Mucosa of descending colon (tissue), 3 donors: ENCODE data around the gene ANKRD44. TPM values are rescaled to one million over a fixed set of nuclear protein-coding genes. Genes with fewer than 3 reads are reported as not detected.

Experiments used
- ATAC-seq: fragments of 200-7000 bp; cut with Tn5 transposase; one replicate; pipeline ENCODE4 v1.9.1; 2020; ENCODE audit warnings: mild to moderate bottlenecking, moderate library complexity
- DNase-seq, 3 donors: peaks; one replicate each; pipeline ENCODE4 v3.0.0-alpha.2; 2020
- H3K36me3 ChIP-seq: fragments of 200-600 bp; one replicate; pipeline ENCODE4 v1.8.0; 2021; ENCODE audit warnings: low read depth, mild to moderate bottlenecking
- H3K4me1 ChIP-seq: fragments of 200-600 bp; one replicate; pipeline ENCODE4 v1.8.0; 2021; ENCODE audit warnings: low read depth, mild to moderate bottlenecking
- H3K4me3 ChIP-seq: fragments of 200-600 bp; one replicate; pipeline ENCODE4 v1.8.0; 2021; ENCODE audit warnings: mild to moderate bottlenecking
- H3K9me3 ChIP-seq: fragments of 200-600 bp; one replicate; pipeline ENCODE4 v1.8.0; 2021; ENCODE audit warnings: mild to moderate bottlenecking
- CTCF ChIP-seq: fragments of 200-600 bp; IDR thresholded peaks from one replicate; pipeline ENCODE4 v1.8.0; 2022; ENCODE audit warnings: antibody characterized with exemption, mild to moderate bottlenecking
- intact Hi-C, 2 donors: fragments of 100-400 bp; cut with DNase I in 1 of 2; cut with micrococcal nuclease in 1 of 2; formaldehyde crosslinking; loops; one replicate each; pipeline versions ENCODE4 v1.11.0 to v1.11.1; 2022; cut with DNase I, micrococcal nuclease
- total RNA-seq, 3 donors: library from RNA; stranded (reverse); fragmentation: NEBNext Ultra II Directional in 2 of 3; extraction: Animal tissue kit (Norgen Biotek cat#: 25700) in 2 of 3; gene quantifications; one replicate each; pipeline versions ENCODE4 v1.2.1 to v1.2.4, GENCODE V29; 2021 to 2023
- donor health status: DM: no; HTN: no; CAD: no; lungs with moderate emphysema.
- donor health status: DM: no; HTN: no; CAD: no.
- donor health status: DM: no; HTN: yes; CAD: no.

The ANKRD44 gene
- total RNA-seq, 3 donors from 2014 or later: 9.7 to 25.7 (median 13.7) TPM

DNA sequence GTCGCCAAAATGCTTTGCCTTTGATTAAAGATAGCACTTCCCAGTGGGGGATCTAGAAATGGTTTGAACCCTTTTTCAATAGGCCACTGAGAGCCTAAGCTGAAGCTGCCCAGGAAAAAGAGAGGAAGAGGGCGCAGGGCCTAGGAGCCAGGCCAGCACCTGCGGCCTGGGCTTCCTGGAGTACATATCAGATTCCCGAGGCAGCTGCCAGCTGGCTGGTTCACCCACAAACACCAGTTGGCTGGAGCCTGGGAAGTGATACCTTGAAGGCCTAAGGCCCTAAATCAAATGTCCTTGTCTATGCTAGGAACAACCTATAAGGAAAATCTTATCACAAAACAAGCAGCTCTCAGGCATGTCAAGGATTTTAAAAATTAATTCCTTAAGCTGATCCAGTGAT lies 37.1 kb downstream of the ANKRD44 start:
- TF ChIP-seq CTCF: no peak
- no peaks in the 10 kb centered on the region for H3K36me3 ChIP-seq
- no peak overlapping the region for H3K4me3 ChIP-seq
- ATAC-seq (peak; percentile 18), DNase-seq (no peak)
- H3K9me3 ChIP-seq: no peaks in the 10 kb centered on the region
- intact Hi-C loops: no loop called here
- no peaks in the 10 kb centered on the region for H3K4me1 ChIP-seq

DNA sequence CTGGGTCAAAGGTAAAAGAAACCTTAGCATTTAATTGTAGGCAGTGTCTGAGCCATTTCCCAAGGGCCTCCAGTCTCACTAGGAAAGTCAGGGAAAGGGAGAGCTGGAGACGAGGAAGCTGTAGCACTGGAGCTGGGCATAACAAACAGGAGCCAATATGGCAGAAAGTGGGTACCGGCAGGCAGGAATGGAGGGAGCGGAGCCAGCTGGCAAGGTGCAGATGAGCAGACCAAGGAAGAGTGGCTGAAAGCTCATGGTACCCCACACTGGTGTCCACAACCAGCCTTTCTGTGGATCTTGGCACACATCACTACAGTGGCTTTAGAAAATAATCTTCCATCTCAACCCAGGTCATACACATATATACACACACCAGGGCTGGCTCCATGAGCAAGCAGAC lies 40.0 kb downstream of the ANKRD44 start:
- no peak for TF ChIP-seq CTCF
- intact Hi-C loops: no loop called here
- no peaks in the 10 kb centered on the region for H3K9me3 ChIP-seq
- H3K4me3 ChIP-seq: no peak overlapping the region
- no peak for ATAC-seq
- no peaks in the 10 kb centered on the region for H3K4me1 ChIP-seq
- DNase-seq: no peak
- no peaks in the 10 kb centered on the region for H3K36me3 ChIP-seq

GRCh38 chr2:197269815-197270214 lies 40.8 kb downstream of the ANKRD44 start:
- Histone ChIP-seq H3K36me3 (no peaks in the 10 kb centered on the region), H3K4me3 (no peak overlapping the region), H3K9me3 (no peaks in the 10 kb centered on the region), H3K4me1 (no peaks in the 10 kb centered on the region)
- ATAC-seq (peak; percentile 34), DNase-seq (no peak)
- intact Hi-C loops: no loop called here
- TF ChIP-seq CTCF: no peak

DNA sequence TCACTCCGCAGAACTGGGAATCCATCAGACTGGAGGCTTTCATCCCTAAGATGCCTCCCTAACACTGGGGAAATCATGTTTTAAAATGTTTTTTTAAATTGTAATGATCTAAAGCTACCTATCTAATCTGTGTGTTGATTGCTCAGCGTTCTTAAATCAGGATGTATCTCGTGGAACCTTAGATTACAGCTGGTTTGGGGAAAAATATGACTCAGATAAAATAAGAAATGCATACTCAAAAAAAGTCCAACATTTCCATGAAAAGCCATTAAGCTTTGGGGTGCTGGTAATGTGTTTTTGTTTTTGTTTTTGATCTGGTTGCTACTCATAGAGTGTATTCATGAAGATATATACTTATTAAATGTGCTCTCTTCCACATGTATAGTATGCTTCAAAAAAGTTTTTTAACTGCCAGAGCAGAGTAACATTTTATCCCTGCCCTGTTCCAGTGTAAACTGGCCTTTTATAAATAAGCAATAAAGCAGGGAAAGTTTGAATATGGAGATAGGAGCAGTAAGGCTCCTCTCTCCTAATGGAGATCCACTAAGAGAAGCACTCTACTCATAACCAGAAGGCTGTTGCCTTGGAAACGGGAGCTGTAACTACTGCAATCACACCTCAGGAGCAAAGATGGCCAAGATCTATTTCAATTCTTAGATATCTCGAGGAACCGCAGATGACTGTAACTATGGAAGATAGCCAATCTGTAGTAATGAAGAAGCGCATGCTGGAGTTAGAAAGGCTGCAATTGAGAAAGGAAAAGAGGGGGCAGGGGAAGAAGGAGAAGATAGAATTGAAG lies 41.6 kb downstream of the ANKRD44 start:
- Histone ChIP-seq H3K4me1 (peaks cover under 1% of the 10 kb centered on the region), H3K4me3 (no peak overlapping the region), H3K9me3 (no peaks in the 10 kb centered on the region), H3K36me3 (no peaks in the 10 kb centered on the region)
- ATAC-seq (peak; percentile 25), DNase-seq (no peak)
- TF ChIP-seq CTCF: no peak
- intact Hi-C loops: no loop called here

- no peaks in the 10 kb centered on the region for H3K9me3 ChIP-seq
- no peaks in the 10 kb centered on the region for H3K36me3 ChIP-seq
- H3K4me3 ChIP-seq: no peak overlapping the region
- no peak for TF ChIP-seq CTCF
- peaks cover 8% of the 10 kb centered on the region for H3K4me1 ChIP-seq
- intact Hi-C loops: no loop called here
- DNase-seq: no peak
- ATAC-seq: peak; percentile 33
These were observed 44.1 kb downstream of the ANKRD44 start for GRCh38 chr2:197266477-197266876.
